HepG2 (cell line): ENCODE results near the gene HPD. TPM values are rescaled to one million over a fixed set of nuclear protein-coding genes. Genes with fewer than 3 reads are reported as not detected.

Source experiments
- CHCHD3 ChIP-seq: sonication (generic); formaldehyde crosslinking; IDR thresholded peaks from 2 replicates; pipeline ENCODE4 v1.8.0; 2022; ENCODE audit warnings: mild to moderate bottlenecking, missing genetic modification reagents, moderate library complexity
- ESRRA ChIP-seq: sonication (generic); formaldehyde crosslinking; IDR thresholded peaks from 2 replicates; pipeline ENCODE4 v1.5.1; 2020; ENCODE audit warnings: mild to moderate bottlenecking, low read depth, missing genetic modification reagents
- NFYB ChIP-seq: sonication (generic); formaldehyde crosslinking; IDR thresholded peaks from 2 replicates; pipeline ENCODE4 v1.4.0; 2020; ENCODE audit warnings: missing genetic modification reagents
- NR2F2 ChIP-seq: IDR thresholded peaks from 2 replicates; pipeline ENCODE4 v1.6.1; 2012; ENCODE audit warnings: low read depth, inconsistent platforms, borderline replicate concordance
- RARG ChIP-seq: sonication (generic); formaldehyde crosslinking; IDR thresholded peaks from 2 replicates; pipeline ENCODE4 v1.4.0; 2020; ENCODE audit warnings: low read depth, mild to moderate bottlenecking, missing genetic modification reagents
- SRSF9 ChIP-seq: fragments of 200-400 bp; formaldehyde crosslinking; IDR thresholded peaks from 2 replicates; pipeline ENCODE4 v1.6.1; 2018; ENCODE audit warnings: borderline replicate concordance, mild to moderate bottlenecking, low read depth, low read length; ENCODE audit not compliant: insufficient read depth, poor library complexity, severe bottlenecking
- ZBTB44 ChIP-seq: sonication (generic); formaldehyde crosslinking; IDR thresholded peaks from 2 replicates; pipeline ENCODE4 v1.4.0; 2020; ENCODE audit warnings: missing genetic modification reagents
- ZC3H4 ChIP-seq: sonication (generic); formaldehyde crosslinking; IDR thresholded peaks from 2 replicates; pipeline ENCODE4 v1.4.0; 2020; ENCODE audit warnings: missing genetic modification reagents, borderline replicate concordance
- ZFP36L1 ChIP-seq: sonication (generic); formaldehyde crosslinking; IDR thresholded peaks from 2 replicates; pipeline ENCODE4 v1.8.0; 2022; ENCODE audit warnings: mild to moderate bottlenecking, missing genetic modification reagents, moderate library complexity
- ZNF343 ChIP-seq: sonication (generic); formaldehyde crosslinking; IDR thresholded peaks from 2 replicates; pipeline ENCODE4 v1.4.0; 2020; ENCODE audit warnings: mild to moderate bottlenecking, missing genetic modification reagents
- ZNF530 ChIP-seq: sonication (generic); formaldehyde crosslinking; IDR thresholded peaks from 2 replicates; pipeline ENCODE4 v1.5.0; 2020; ENCODE audit warnings: low read depth, mild to moderate bottlenecking, missing genetic modification reagents
- ZNF549 ChIP-seq: sonication (generic); formaldehyde crosslinking; IDR thresholded peaks from 2 replicates; pipeline ENCODE4 v1.5.0; 2020; ENCODE audit warnings: missing genetic modification reagents
- ZNF577 ChIP-seq: sonication (generic); formaldehyde crosslinking; IDR thresholded peaks from 2 replicates; pipeline ENCODE4 v1.4.0; 2020; ENCODE audit warnings: mild to moderate bottlenecking, low read depth, missing genetic modification reagents, borderline replicate concordance
- ZNF639 ChIP-seq: conservative IDR thresholded peaks from 2 replicates; pipeline ENCODE4 v1.6.1; 2018; ENCODE audit warnings: missing genetic modification reagents
- ZNF770 ChIP-seq: sonication (generic); formaldehyde crosslinking; IDR thresholded peaks from 2 replicates; pipeline ENCODE4 v1.5.0; 2020; ENCODE audit warnings: mild to moderate bottlenecking, missing genetic modification reagents
- polyA plus RNA-seq, 8 experiments: library from polyadenylated mRNA; depleted of rRNA in 3 of 8; stranded (reverse) in 7 of 8; unstranded in 1 of 8; fragments of >200 nt; fragmentation: Illumina TruSeq in 4 of 8; extraction: Trizol in 4 of 8; gene quantifications; 2 replicates each; pipeline versions ENCODE4 v1.2.1 to v1.2.3, GENCODE V29; 2011 to 2016; ENCODE audit warnings: low read depth in 4 of 8, missing spikeins in 1 of 8, mixed read lengths in 1 of 8; ENCODE audit not compliant: insufficient read depth in 1 of 8
- total RNA-seq, 5 experiments: library from RNA; depleted of rRNA; stranded (reverse); fragments of >200 nt; fragmentation: Illumina TruSeq; extraction: Trizol; gene quantifications; 2 replicates each; pipeline ENCODE4 v1.2.3, GENCODE V29; 2016; ENCODE audit warnings: low read depth in 1 of 5
- TF ChIP-seq, protein P1 (sequence below), 2 experiments: sonication (generic) in 1 of 2; formaldehyde crosslinking in 1 of 2; IDR thresholded peaks; 2 replicates each; pipeline versions ENCODE4 v1.4.0 to v1.6.1; 2016 to 2020; ENCODE audit warnings: borderline replicate concordance in 1 of 2, low read depth in 1 of 2, mild to moderate bottlenecking in 1 of 2, missing genetic modification reagents in 1 of 2
- TF ChIP-seq, protein P2 (sequence below): sonication (generic); formaldehyde crosslinking; IDR thresholded peaks from 2 replicates; pipeline ENCODE4 v1.8.0; 2022; ENCODE audit warnings: mild to moderate bottlenecking, missing genetic modification reagents, moderate library complexity

The HPD gene
- total and polyA plus RNA-seq, 2 of the 13 experiments (the other 11 are each of a cell fraction or from before 2014, with no cell fraction given) = 120 to 195 TPM

DNA sequence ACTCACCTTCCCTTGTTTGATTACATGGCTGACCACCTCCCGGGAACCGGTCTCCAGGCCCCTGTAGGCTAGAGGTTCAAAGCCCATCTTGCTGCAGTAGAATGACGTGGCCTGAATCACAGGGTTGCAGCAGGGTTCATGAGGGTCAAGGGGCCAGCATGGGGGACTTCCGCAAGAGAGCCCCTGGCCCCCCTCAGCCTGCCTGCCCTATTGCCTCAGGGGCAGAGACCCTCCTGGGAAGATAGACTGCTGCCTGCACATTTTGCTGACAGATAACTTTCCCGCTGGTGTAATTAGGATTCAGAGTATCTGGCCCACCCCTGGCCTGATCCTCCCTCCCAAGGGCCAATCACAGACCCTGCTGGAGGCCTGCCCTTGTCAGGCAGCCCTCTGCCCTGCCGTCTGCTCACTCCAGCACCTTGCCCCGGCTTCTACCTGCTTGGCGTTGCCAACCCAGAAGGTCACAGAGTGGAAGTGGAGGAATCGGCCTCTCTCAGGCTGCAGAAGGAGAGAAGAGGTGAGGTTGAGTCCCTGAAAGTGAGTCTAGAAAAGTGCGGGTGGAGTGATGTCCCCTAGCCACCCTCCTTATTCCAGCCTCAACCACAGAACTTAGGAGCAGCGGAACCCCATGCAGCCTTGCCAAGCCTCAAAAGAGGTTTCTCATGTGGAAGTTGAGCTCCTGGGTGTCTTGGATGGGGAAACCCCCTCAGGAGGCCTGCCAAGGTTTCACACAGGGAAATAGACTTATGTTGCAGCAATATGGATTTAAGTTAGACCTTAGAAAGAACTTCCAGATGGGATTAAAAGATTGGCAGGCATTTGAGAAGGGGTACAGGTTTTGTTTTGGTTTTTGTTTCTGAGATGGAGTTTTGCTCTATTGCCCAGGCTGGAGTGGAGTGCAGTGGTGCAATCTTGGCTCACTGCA is 1.1 kb downstream of the HPD start (continued):
- TF ChIP-seq, protein P1, sequence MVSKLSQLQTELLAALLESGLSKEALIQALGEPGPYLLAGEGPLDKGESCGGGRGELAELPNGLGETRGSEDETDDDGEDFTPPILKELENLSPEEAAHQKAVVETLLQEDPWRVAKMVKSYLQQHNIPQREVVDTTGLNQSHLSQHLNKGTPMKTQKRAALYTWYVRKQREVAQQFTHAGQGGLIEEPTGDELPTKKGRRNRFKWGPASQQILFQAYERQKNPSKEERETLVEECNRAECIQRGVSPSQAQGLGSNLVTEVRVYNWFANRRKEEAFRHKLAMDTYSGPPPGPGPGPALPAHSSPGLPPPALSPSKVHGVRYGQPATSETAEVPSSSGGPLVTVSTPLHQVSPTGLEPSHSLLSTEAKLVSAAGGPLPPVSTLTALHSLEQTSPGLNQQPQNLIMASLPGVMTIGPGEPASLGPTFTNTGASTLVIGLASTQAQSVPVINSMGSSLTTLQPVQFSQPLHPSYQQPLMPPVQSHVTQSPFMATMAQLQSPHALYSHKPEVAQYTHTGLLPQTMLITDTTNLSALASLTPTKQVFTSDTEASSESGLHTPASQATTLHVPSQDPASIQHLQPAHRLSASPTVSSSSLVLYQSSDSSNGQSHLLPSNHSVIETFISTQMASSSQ (IDR thresholded peaks at IDR 0.05; ENCODE audit: low read depth) = 0 out of 2 replicates have a peak, but pooled peaks have one; percentile 26
- TF ChIP-seq, protein P1 (CRISPR knock-in tag; IDR thresholded peaks at IDR 0.05; ENCODE audit: borderline replicate concordance) = no peak; the same call in 1 of the 2 replicates
- peak; percentile 96 for TF ChIP-seq NR2F2
- no peak for TF ChIP-seq ZC3H4 (CRISPR knock-in tag)
- TF ChIP-seq ZFP36L1 = peak; percentile 68; the same call in 1 of the 2 replicates
- peak; percentile 43; the same call in 1 of the 2 replicates for TF ChIP-seq ESRRA (CRISPR knock-in tag)
- TF ChIP-seq SRSF9 = no peak
- no peak; the same call in 1 of the 2 replicates for TF ChIP-seq RARG
- TF ChIP-seq ZBTB44 (CRISPR knock-in tag) = no peak
- no peak for TF ChIP-seq ZNF343 (CRISPR knock-in tag)
- no peak for TF ChIP-seq ZNF770 (CRISPR knock-in tag)
- TF ChIP-seq ZNF549 = no peak
- peak; percentile 35; the same call in 1 of the 2 replicates for TF ChIP-seq NFYB (CRISPR knock-in tag)
- no peak for TF ChIP-seq ZNF639 (CRISPR knock-in tag)
- TF ChIP-seq, protein P2, sequence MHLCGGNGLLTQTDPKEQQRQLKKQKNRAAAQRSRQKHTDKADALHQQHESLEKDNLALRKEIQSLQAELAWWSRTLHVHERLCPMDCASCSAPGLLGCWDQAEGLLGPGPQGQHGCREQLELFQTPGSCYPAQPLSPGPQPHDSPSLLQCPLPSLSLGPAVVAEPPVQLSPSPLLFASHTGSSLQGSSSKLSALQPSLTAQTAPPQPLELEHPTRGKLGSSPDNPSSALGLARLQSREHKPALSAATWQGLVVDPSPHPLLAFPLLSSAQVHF (CRISPR knock-in tag) = no peak
- TF ChIP-seq ZNF530 = no peak
- no peak for TF ChIP-seq CHCHD3 (CRISPR knock-in tag)
- no peak for TF ChIP-seq ZNF577 (CRISPR knock-in tag)
